ENCODE data around the gene PDCD1LG2.
"Not testable (repeated sequence)": the region's sequence is repeated elsewhere in the genome, so short reads cannot be mapped to it uniquely, and the experiment has no call there.

The PDCD1LG2 gene

DNA sequence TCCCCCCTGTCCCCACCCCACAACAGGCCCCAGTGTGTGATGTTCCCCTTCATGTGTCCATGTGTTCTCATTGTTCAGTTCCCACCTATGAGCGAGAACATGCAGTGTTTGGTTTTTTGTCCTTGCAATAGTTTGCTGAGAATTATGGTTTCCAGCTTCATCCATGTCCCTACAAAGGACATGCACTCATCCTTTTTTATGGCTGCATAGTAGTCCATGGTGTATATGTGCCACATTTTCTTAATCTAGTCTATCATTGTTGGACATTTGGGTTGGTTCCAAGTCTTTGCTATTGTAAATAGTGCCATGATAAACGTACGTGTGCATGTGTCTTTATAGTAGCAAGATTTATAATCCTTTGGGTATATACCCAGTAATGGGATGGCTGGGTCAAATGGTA lies 15.6 kb upstream of the PDCD1LG2 start:
- DNase-seq: not testable (repeated sequence)

DNA sequence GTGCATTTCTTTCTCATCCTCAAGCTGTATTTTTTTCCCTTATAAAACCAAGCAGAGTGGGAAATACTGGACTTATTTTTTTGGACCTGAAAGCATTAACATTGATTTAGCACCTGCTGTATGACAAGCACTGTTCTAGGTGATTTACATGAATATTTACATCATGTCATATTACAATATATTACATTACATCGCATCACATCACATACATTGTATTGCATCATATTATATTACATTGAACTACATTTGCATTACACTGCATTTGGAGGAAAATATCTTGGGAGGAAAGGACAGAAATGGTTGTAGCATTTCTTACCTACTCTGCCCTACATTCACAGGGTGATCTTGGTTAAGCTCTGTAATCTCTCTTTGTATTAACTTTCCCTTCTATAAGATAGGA lies 11.2 kb upstream of the PDCD1LG2 start:
- no peak for DNase-seq

- no peak for DNase-seq
Measured at GRCh38 chr9:5499889-5500398, 10.4 kb upstream of the PDCD1LG2 start.

GRCh38 chr9:5500441-5501235 lies 9.7 kb upstream of the PDCD1LG2 start:
- no peak for DNase-seq

DNA sequence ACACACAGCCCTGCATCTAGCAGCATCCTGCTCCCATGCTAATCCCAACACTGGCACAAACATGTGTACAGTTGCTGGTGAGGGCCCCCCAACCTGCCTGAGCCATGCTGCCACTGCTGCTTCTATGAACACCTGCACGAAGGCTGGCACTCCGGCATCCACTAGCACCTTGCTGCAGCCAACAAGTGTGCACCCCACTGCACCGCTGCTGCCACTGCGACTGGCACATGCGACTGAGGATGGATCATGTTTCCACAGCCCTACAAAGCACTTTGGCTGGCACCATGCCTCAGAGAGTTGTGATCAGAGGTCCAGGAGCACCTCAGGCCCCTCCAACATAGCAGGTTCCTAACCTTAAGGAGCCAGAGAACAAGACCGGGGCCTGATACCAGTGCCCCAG lies 7.8 kb upstream of the PDCD1LG2 start:
- peak; percentile 17 for DNase-seq

- no peak for DNase-seq
Measured at GRCh38 chr9:5509573-5509972, 758 bp upstream of the PDCD1LG2 start.

DNA sequence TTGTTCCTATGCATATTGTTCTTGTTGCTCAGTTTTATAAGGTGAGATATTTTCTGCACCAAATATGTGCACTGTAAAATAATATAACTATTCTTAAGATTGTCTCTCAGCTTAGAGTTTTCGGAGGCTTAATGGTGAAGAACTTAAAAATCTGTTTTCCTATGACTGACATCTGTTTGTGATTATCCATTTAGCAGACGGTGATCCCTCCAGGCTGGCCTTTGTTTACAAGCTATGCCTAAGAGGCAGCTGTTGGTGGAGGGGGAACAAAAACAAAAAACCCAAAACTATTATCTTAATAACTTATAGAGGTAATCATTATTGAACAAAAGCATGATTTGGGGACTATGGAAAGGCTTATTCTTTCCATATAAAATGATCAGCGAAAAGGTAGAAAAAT lies 658 bp downstream of the PDCD1LG2 start:
- peak; percentile 80 for DNase-seq

GRCh38 chr9:5511476-5511875 lies 1.1 kb downstream of the PDCD1LG2 start:
- no peak for DNase-seq

- DNase-seq: no peak
Measured at GRCh38 chr9:5511935-5512580, 1.7 kb downstream of the PDCD1LG2 start.

GRCh38 chr9:5512658-5513452 lies 2.5 kb downstream of the PDCD1LG2 start:
- no peak for DNase-seq

DNA sequence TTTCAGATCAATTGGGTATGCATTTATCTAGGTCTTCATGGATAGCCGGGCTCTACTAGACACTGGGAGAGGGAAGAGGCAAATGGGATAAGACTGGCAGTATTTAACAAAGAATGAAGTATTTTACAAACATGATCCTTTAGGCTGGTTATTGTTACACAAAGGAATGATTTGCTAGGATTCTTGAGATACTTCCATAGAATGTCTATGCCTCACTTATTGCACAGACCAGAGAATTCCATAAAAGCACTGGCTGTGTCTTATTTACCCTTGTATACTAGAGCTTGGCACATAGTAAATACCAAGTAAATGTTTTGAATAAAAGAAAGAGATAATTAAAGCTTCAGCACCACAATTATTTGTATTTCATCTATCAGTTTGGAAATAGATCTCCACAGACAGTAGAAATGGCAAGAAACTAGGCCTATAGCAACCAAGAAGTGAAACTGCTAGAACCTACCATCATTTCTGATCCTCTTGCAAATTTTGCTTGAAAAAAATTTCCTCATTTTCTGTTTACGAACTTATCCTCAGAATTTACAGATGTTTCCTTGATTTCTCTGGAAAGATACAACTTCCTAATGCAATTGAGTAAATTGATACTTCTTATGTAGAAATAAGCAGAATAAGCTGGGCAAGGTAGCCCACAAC lies 3.8 kb downstream of the PDCD1LG2 start:
- no peak for DNase-seq

DNA sequence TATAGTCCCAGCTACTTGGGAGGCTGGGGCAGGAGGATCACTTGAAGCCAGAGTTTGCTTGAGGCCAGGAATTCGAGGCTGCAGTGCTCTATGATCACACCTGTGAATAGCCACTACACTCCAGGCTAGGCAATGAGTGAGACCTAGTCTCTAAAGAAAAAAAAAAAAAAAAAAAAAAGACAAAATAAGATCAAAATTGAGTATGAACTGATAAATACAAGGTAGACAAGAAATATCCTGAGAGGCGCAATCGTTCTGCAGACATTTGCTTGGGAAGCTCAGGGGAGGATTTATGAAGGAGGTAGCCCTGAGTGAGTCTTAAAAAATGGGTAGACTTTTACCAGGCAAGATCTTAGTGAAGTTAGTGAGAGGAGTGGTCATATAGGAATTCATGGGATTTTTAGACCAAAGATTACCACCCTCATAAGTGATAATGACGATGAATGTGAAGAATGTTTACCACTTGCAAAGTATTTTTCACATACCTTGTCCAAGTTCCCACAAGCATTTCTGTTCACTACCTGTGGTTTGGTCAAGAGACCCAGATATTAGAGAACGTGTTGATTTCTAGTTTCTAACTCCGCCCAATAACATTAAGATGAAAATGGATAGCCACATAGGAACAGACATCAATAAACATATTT lies 4.4 kb downstream of the PDCD1LG2 start:
- no peak for DNase-seq

- DNase-seq: no peak
Measured at GRCh38 chr9:5515261-5515650, 4.9 kb downstream of the PDCD1LG2 start.

- DNase-seq: no peak
Measured at GRCh38 chr9:5516453-5517220, 6.3 kb downstream of the PDCD1LG2 start.

GRCh38 chr9:5518171-5518936 lies 8.0 kb downstream of the PDCD1LG2 start:
- DNase-seq: no peak

DNA sequence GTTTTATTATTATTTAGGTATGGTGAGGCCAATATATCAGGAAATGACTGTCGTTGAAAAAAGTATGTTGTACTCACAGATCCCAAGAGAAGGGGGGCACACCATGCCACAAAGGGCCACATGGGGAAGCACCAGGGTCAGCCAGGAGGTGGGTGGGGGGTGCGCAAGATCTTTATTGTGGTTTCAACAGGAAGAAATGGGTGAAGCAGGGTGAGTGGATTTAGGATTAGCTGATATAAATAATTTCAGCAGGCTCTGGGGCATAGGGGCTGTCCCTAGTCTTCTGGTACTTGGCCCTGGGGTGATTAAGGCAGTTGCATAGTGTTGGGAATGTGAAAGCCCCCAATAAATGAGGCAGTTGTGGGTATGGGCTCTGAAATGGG lies 8.6 kb downstream of the PDCD1LG2 start:
- DNase-seq: no peak

DNA sequence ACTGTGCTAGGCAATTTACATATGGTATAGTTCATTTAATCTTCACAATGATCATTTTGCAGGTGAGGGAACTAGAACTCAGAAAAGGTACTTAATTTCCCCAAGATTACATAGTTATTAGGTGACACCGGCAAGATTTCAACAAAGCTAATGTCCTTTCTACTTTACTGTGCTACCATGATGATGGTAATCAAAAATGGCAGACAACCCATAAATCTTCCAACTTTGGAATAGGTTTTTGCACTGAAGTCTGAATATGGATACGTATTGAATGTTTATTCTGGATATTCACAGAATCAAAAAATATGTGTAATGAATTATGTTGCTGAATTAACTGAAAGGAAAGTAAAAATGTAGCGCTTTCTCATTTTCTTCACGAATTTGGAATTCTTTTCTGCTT lies 13.8 kb downstream of the PDCD1LG2 start:
- no peak for DNase-seq

DNA sequence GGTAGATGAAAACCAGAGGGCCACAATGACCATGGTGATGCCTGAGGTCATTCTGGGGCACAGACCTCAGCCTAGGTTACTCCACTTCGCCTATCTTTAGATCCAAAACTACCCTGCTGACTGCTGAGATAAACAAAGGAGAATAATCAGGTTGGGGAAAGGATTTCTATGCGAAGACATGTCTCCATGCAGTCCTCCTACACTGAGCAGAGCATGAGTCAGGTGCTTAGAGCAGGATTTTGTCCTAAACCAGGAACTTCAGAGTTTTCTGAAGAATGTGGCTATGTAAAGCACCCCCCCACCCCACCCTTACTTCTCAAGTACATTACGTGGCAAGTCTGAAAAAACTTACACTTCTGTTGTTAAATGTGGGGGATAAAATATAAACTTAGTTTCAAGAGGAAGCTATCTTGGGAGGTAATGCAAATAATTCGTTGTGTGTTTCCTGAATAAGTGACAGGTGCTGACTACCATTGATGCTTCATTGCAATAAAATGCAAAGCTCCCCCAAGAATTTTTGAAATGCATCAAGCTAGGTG lies 19.4 kb downstream of the PDCD1LG2 start:
- DNase-seq: no peak

- no peak for DNase-seq
Measured at GRCh38 chr9:5531101-5531882, 21.0 kb downstream of the PDCD1LG2 start.

- no peak for DNase-seq
Measured at GRCh38 chr9:5532306-5532705, 22.0 kb downstream of the PDCD1LG2 start.
